ENCODE measurements around the gene F7.
"Not testable (repeated sequence)": the region's sequence is repeated elsewhere in the genome, so short reads cannot be mapped to it uniquely, and the experiment has no call there.

F7 gene

GRCh38 chr13:113103646-113104045 is 1.9 kb upstream of the F7 start:
- no peak for TF ChIP-seq CTCF (IDR thresholded peaks at IDR 0.05; ENCODE audit: control insufficient read depth, extremely low read depth, insufficient read depth)
- H3K4me3 ChIP-seq (ENCODE audit: low read depth, low read length) = no peak overlapping the region
- no peak for DNase-seq (ENCODE audit: low read depth)

GRCh38 chr13:113105921-113106452 is 396 bp downstream of the F7 start:
- no peak for DNase-seq (ENCODE audit: low read depth)
- no peak for TF ChIP-seq CTCF (IDR thresholded peaks at IDR 0.05; ENCODE audit: control insufficient read depth, extremely low read depth, insufficient read depth)
- H3K4me3 ChIP-seq (ENCODE audit: low read depth, low read length) = no peak overlapping the region

- H3K4me3 ChIP-seq (ENCODE audit: low read depth, low read length) = no peak overlapping the region
- TF ChIP-seq CTCF (IDR thresholded peaks at IDR 0.05; ENCODE audit: control insufficient read depth, extremely low read depth, insufficient read depth) = no peak
- no peak for DNase-seq (ENCODE audit: low read depth)
Measured at GRCh38 chr13:113106711-113107351, 1.2 kb downstream of the F7 start.

- H3K4me3 ChIP-seq (ENCODE audit: low read depth, low read length); DNase-seq (ENCODE audit: low read depth): not testable (repeated sequence)
Measured at GRCh38 chr13:113108521-113108920, 2.9 kb downstream of the F7 start.

- no peak for TF ChIP-seq CTCF (IDR thresholded peaks at IDR 0.05; ENCODE audit: control insufficient read depth, extremely low read depth, insufficient read depth)
- H3K4me3 ChIP-seq (ENCODE audit: low read depth, low read length) = no peak overlapping the region
- no peak for DNase-seq (ENCODE audit: low read depth)
Measured at GRCh38 chr13:113109151-113110047, 3.8 kb downstream of the F7 start.

- H3K4me3 ChIP-seq (ENCODE audit: low read depth, low read length) = no peak overlapping the region
- no peak for DNase-seq (ENCODE audit: low read depth)
- no peak for TF ChIP-seq CTCF (IDR thresholded peaks at IDR 0.05; ENCODE audit: control insufficient read depth, extremely low read depth, insufficient read depth)
Measured at GRCh38 chr13:113110048-113110851, 4.7 kb downstream of the F7 start.

GRCh38 chr13:113110852-113111315 is 5.3 kb downstream of the F7 start:
- no peak for TF ChIP-seq CTCF (IDR thresholded peaks at IDR 0.05; ENCODE audit: control insufficient read depth, extremely low read depth, insufficient read depth)
- DNase-seq (ENCODE audit: low read depth) = no peak
- no peak overlapping the region for H3K4me3 ChIP-seq (ENCODE audit: low read depth, low read length)

- H3K4me3 ChIP-seq (ENCODE audit: low read depth, low read length); DNase-seq (ENCODE audit: low read depth): not testable (repeated sequence)
Measured at GRCh38 chr13:113111821-113112220, 6.2 kb downstream of the F7 start.

- DNase-seq (ENCODE audit: low read depth) = not testable (repeated sequence)
Measured at GRCh38 chr13:113112475-113112874, 6.9 kb downstream of the F7 start.

More at GRCh38 chr13:113112475-113112874, 6.9 kb downstream of the F7 start:
- H3K4me3 ChIP-seq (ENCODE audit: low read depth, low read length) = not testable (repeated sequence)
